ENCODE data around the gene C2CD4A. TPM values are rescaled to one million over a fixed set of nuclear protein-coding genes. Genes with fewer than 3 reads are reported as not detected.
A peak's percentile ranks its signal among the peaks of the same experiment; 100 is the strongest.

Gene C2CD4A
- total and polyA plus RNA-seq, 9 of the 15 experiments (the other 6 are each of a cell fraction or from before 2014, with no cell fraction given) = not detected

- under 1% methylated on average over 6 of the region's 6 CpGs for WGBS (ENCODE audit: insufficient coverage, low coverage, missing lambda C conversion rate)
- Histone ChIP-seq H3K36me3 (ENCODE audit: control insufficient read depth, insufficient read depth, low read length) (no peaks in the 10 kb centered on the region), H3K27ac (ENCODE audit: extremely low read depth, low read depth, low read length) (no peak overlapping the region), H3K9ac (ENCODE audit: insufficient read depth in 1 of 2, low read depth in 2 of 2, low read length in 2 of 2) (no peak overlapping the region), H3K4me1 (replicated peaks in 1 of 2; ENCODE audit: control insufficient read depth in 2 of 2, insufficient read depth in 2 of 2, low read length in 2 of 2) (no peaks in the 10 kb centered on the region), H4K20me1 (replicated peaks; ENCODE audit: control insufficient read depth, insufficient read depth, low read length) (no peaks in the 10 kb centered on the region), H3K9me1 (ENCODE audit: control insufficient read depth, insufficient read depth, low read length) (no peaks in the 10 kb centered on the region), H2AFZ (ENCODE audit: low read depth, low read length) (no peak overlapping the region), H3K4me2 (ENCODE audit: insufficient read depth, low read length) (no peak overlapping the region), H3K4me3 (no peak overlapping the region), H3K27me3 (ENCODE audit: control insufficient read depth in 2 of 2, insufficient read depth in 2 of 2, low read length in 2 of 2) (peaks cover 13 to 20% of the 10 kb centered on the region in 2 experiments), H3K9me3 (replicated peaks; ENCODE audit: control insufficient read depth, insufficient read depth, low read depth, low read length) (no peaks in the 10 kb centered on the region), H3K79me2 (ENCODE audit: control insufficient read depth, insufficient read depth, low read length) (no peaks in the 10 kb centered on the region)
- no peak for FAIRE-seq
- POLR2A ChIA-PET = no interaction called here
- CTCF ChIA-PET (ENCODE audit: low intra/inter-chr PET ratio) = no interaction called here
- no peak for ATAC-seq
- intact Hi-C loops (cut with micrococcal nuclease) = no loop called here
- BruUV-seq (replicated peaks) = no TSS peak
- DNase-seq (ENCODE audit: extremely low read depth in 1 of 4, low spot score in 3 of 4) = no peak
- TF ChIP-seq POLR3G (IDR thresholded peaks at IDR 0.05; ENCODE audit: extremely low read depth, insufficient read length, insufficient replicate concordance) (no peak), ZNF124 (CRISPR knock-in tag; IDR thresholded peaks at IDR 0.05) (no peak), SMAD2 (IDR thresholded peaks at IDR 0.05; ENCODE audit: low read depth, low read length) (no peak), FOSL1 (tag; conservative IDR thresholded peaks at IDR 0.05) (peak; percentile 45; the same call in 1 of the 2 replicates)
- in situ Hi-C loops (cut with MboI) = no loop called here
These were observed 43.4 kb downstream of the C2CD4A start for GRCh38 chr15:62109982-62110851.

- H3K79me2 ChIP-seq (ENCODE audit: control insufficient read depth, insufficient read depth, low read length) = no peaks in the 10 kb centered on the region
- H4K20me1 ChIP-seq (replicated peaks; ENCODE audit: control insufficient read depth, insufficient read depth, low read length) = no peaks in the 10 kb centered on the region
- H3K27me3 ChIP-seq (ENCODE audit: control insufficient read depth in 2 of 2, insufficient read depth in 2 of 2, low read length in 2 of 2) = peaks cover 13 to 22% of the 10 kb centered on the region in 2 experiments
- H2AFZ ChIP-seq (ENCODE audit: low read depth, low read length) = no peak overlapping the region
- no TSS peak for BruUV-seq (replicated peaks)
- no peak for DNase-seq (ENCODE audit: extremely low read depth in 1 of 4, low spot score in 3 of 4)
- no peak overlapping the region for H3K4me2 ChIP-seq (ENCODE audit: insufficient read depth, low read length)
- ATAC-seq = no peak
- no peaks in the 10 kb centered on the region for H3K4me1 ChIP-seq (replicated peaks in 1 of 2; ENCODE audit: control insufficient read depth in 2 of 2, insufficient read depth in 2 of 2, low read length in 2 of 2)
- H3K36me3 ChIP-seq (ENCODE audit: control insufficient read depth, insufficient read depth, low read length) = no peaks in the 10 kb centered on the region
- H3K9me3 ChIP-seq (replicated peaks; ENCODE audit: control insufficient read depth, insufficient read depth, low read depth, low read length) = no peaks in the 10 kb centered on the region
- no peaks in the 10 kb centered on the region for H3K9me1 ChIP-seq (ENCODE audit: control insufficient read depth, insufficient read depth, low read length)
- no peak overlapping the region for H3K9ac ChIP-seq (ENCODE audit: insufficient read depth in 1 of 2, low read depth in 2 of 2, low read length in 2 of 2)
- POLR2A ChIA-PET = no interaction called here
- H3K4me3 ChIP-seq = no peak overlapping the region
- intact Hi-C loops (cut with micrococcal nuclease) (no loop called here), in situ Hi-C loops (cut with MboI) (no loop called here)
- no peak for FAIRE-seq
- H3K27ac ChIP-seq (ENCODE audit: extremely low read depth, low read depth, low read length) = no peak overlapping the region
- CTCF ChIA-PET (ENCODE audit: low intra/inter-chr PET ratio) = no interaction called here
- WGBS (ENCODE audit: insufficient coverage, low coverage, missing lambda C conversion rate) = 4% methylated on average over 4 of the region's 4 CpGs
- TF ChIP-seq TEAD2 (tag; IDR thresholded peaks at IDR 0.05) (no peak), NFRKB (IDR thresholded peaks at IDR 0.05; ENCODE audit: low read depth) (no peak), HEY1 (CRISPR knock-in tag; IDR thresholded peaks at IDR 0.05; ENCODE audit: borderline replicate concordance) (no peak), PRDM10 (IDR thresholded peaks at IDR 0.05; ENCODE audit: partially characterized antibody) (no peak)
These were observed 45.3 kb downstream of the C2CD4A start for GRCh38 chr15:62112081-62112480.

All from K562 (cell line).